A549 (cell line): ENCODE measurements around the gene PARP6. TPM values are rescaled to one million over a fixed set of nuclear protein-coding genes. Genes with fewer than 3 reads are reported as not detected.

Experiments
- ATAC-seq, 2 experiments: fragments of 200-7000 bp in 1 of 2; fragments of >200 bp in 1 of 2; cut with Nextera tagmentation in 1 of 2; cut with Tn5 transposase in 1 of 2; 3 replicates each; pipeline versions ENCODE4 v1.8.0 to v1.9.1; 2018 to 2020; ENCODE audit warnings: mild to moderate bottlenecking in 1 of 2, moderate library complexity in 1 of 2
- CTCF ChIA-PET: fragments of 300-600 bp; sonication (Branson Sonifier 250); formaldehyde crosslinking; extraction: SDS; loops from one replicate; lab custom pipeline; 2021; ENCODE audit warnings: antibody characterized with exemption, inconsistent platforms; lab: Yijun Ruan, JAX
- POLR2A ChIA-PET: fragments of 350-600 bp; formaldehyde crosslinking; extraction: SDS; loops from one replicate; lab custom pipeline; 2021; ENCODE audit warnings: antibody characterized with exemption, inconsistent platforms; lab: Yijun Ruan, JAX
- DNase-seq, 2 experiments: peaks; one replicate each; pipeline versions ENCODE4 v3.0.0 to v3.0.0-alpha.2; 2011 to 2016; ENCODE audit warnings: low read depth in 1 of 2, low spot score in 1 of 2
- FAIRE-seq: peaks from 2 replicates; lab custom pipeline; 2011; peaks lifted over from hg19 to GRCh38; lab: Jason Lieb, UNC
- H3K27ac ChIP-seq, 2 experiments: fragments of >200 bp; sonication (Bioruptor Twin); formaldehyde crosslinking; 3 replicates each; pipeline ENCODE4 v1.5.1; 2016 to 2017
- H3K4me1 ChIP-seq: fragments of >200 bp; sonication (Bioruptor Twin); formaldehyde crosslinking; 3 replicates; pipeline ENCODE4 v1.6.1; 2016
- H3K4me2 ChIP-seq: fragments of >200 bp; sonication (Bioruptor Twin); formaldehyde crosslinking; 3 replicates; pipeline ENCODE4 v1.6.1; 2016
- H3K4me3 ChIP-seq: fragments of >200 bp; sonication (Bioruptor Twin); formaldehyde crosslinking; 3 replicates; pipeline ENCODE4 v1.5.1; 2016
- H3K9me3 ChIP-seq: fragments of >200 bp; sonication (Bioruptor Twin); formaldehyde crosslinking; 3 replicates; pipeline ENCODE4 v1.6.1; 2016
- CEBPB ChIP-seq, 2 experiments: fragments of >200 bp in 1 of 2; sonication (Bioruptor Twin) in 1 of 2; formaldehyde crosslinking in 1 of 2; IDR thresholded peaks; 2 replicates each; pipeline ENCODE4 v1.6.1; 2012 to 2016
- CHD2 ChIP-seq: fragments of 150-350 bp; IDR thresholded peaks from 2 replicates; pipeline ENCODE4 v1.6.1; 2014; ENCODE audit warnings: low read length; ENCODE audit not compliant: partially characterized antibody
- EHF ChIP-seq: fragments of 250-450 bp; sonication (Bioruptor Pico); IDR thresholded peaks from 2 replicates; pipeline ENCODE4 v1.5.0; 2020; ENCODE audit warnings: mild to moderate bottlenecking
- EHMT2 ChIP-seq: fragments of 200-600 bp; sonication (generic); IDR thresholded peaks from 2 replicates; pipeline ENCODE4 v1.6.1; 2016; ENCODE audit warnings: antibody characterized with exemption, low read depth, mild to moderate bottlenecking, moderate library complexity
- EP300 ChIP-seq, 2 experiments: fragments of >200 bp; sonication (Bioruptor Twin); formaldehyde crosslinking; IDR thresholded peaks; 2 replicates in 1 of 2; 3 replicates in 1 of 2; pipeline ENCODE4 v1.6.1; 2016 to 2017
- FOSB ChIP-seq: fragments of 250-450 bp; sonication (Bioruptor Pico); IDR thresholded peaks from 2 replicates; pipeline ENCODE4 v1.5.0; 2020; ENCODE audit warnings: mild to moderate bottlenecking, moderate library complexity
- FOSL2 ChIP-seq, 2 experiments: fragments of 450-650 bp in 1 of 2; fragments of >200 bp in 1 of 2; sonication (Bioruptor Twin) in 1 of 2; formaldehyde crosslinking; IDR thresholded peaks; 2 replicates each; pipeline versions ENCODE4 v1.5.0 to v1.6.1; 2016 to 2020; ENCODE audit warnings: mild to moderate bottlenecking in 1 of 2, moderate library complexity in 1 of 2
- HOXA7 ChIP-seq: fragments of 250-450 bp; sonication (Bioruptor Pico); IDR thresholded peaks from 2 replicates; pipeline ENCODE4 v1.5.0; 2020; ENCODE audit warnings: mild to moderate bottlenecking, moderate library complexity
- JUN ChIP-seq, 2 experiments: fragments of >200 bp; sonication (Bioruptor Twin); formaldehyde crosslinking; IDR thresholded peaks; 2 replicates in 1 of 2; 3 replicates in 1 of 2; pipeline ENCODE4 v1.6.1; 2016 to 2017
- JUNB ChIP-seq: fragments of >200 bp; sonication (Bioruptor Twin); formaldehyde crosslinking; IDR thresholded peaks from 2 replicates; pipeline ENCODE4 v1.6.1; 2016
- MAFK ChIP-seq: fragments of 450-650 bp; IDR thresholded peaks from 2 replicates; pipeline ENCODE4 v1.6.1; 2014; ENCODE audit not compliant: partially characterized antibody
- NFE2L2 ChIP-seq: fragments of 150-350 bp; conservative IDR thresholded peaks from 2 replicates; pipeline ENCODE4 v1.6.1; 2014; ENCODE audit warnings: low read length
- NPAS2 ChIP-seq: fragments of 250-450 bp; sonication (Bioruptor Pico); IDR thresholded peaks from 2 replicates; pipeline ENCODE4 v1.8.0; 2022; ENCODE audit warnings: mild to moderate bottlenecking, moderate library complexity, borderline replicate concordance
- NR3C1 ChIP-seq: fragments of >200 bp; sonication (Bioruptor Twin); formaldehyde crosslinking; IDR thresholded peaks from 3 replicates; pipeline ENCODE4 v1.6.1; 2017
- RAD21 ChIP-seq, 2 experiments: fragments of >200 bp in 1 of 2; sonication (Bioruptor Twin) in 1 of 2; formaldehyde crosslinking in 1 of 2; IDR thresholded peaks in 1 of 2; conservative IDR thresholded peaks in 1 of 2; 2 replicates in 1 of 2; 3 replicates in 1 of 2; pipeline ENCODE4 v1.6.1; 2012 to 2018; ENCODE audit warnings: inconsistent platforms in 1 of 2
- RARB ChIP-seq: fragments of 250-450 bp; sonication (Bioruptor Pico); IDR thresholded peaks from 2 replicates; pipeline ENCODE4 v1.8.0; 2021; ENCODE audit warnings: mild to moderate bottlenecking, moderate library complexity
- RCOR1 ChIP-seq: fragments of 150-350 bp; IDR thresholded peaks from 2 replicates; pipeline ENCODE4 v1.6.1; 2014; ENCODE audit warnings: antibody characterized with exemption, low read length, low read depth
- SMC3 ChIP-seq: fragments of >200 bp; sonication (Bioruptor Twin); formaldehyde crosslinking; IDR thresholded peaks from 3 replicates; pipeline ENCODE4 v1.6.1; 2018; ENCODE audit warnings: inconsistent platforms
- WGBS: methylation state at CpG from one replicate; pipeline ENCODE4 v1.1.6; 2017; ENCODE audit errors: missing lambda C conversion rate; 5-methylcytosine and 5-hydroxymethylcytosine counted together
- polyA plus RNA-seq, 4 experiments: library from polyadenylated mRNA; depleted of rRNA in 3 of 4; stranded (reverse); fragments of >200 nt; fragmentation: RNase III in 1 of 4; extraction: RNeasy Plus Mini Kit Qiagen cat#74134 plus additional on column Dnase treatment in 1 of 4; gene quantifications; 2 replicates in 3 of 4; 3 replicates in 1 of 4; pipeline ENCODE4 v1.2.3, GENCODE V29; 2011 to 2017
- TF ChIP-seq, protein P1 (sequence below): fragments of >200 bp; sonication (Bioruptor Twin); formaldehyde crosslinking; IDR thresholded peaks from 2 replicates; pipeline ENCODE4 v1.6.1; 2016
- TF ChIP-seq, protein P2 (sequence below): IDR thresholded peaks from 2 replicates; pipeline ENCODE4 v1.6.1; 2012; ENCODE audit warnings: low read depth, borderline replicate concordance
- TF ChIP-seq, protein P3 (sequence below): fragments of 150-350 bp; IDR thresholded peaks from 2 replicates; pipeline ENCODE4 v1.6.1; 2014; ENCODE audit warnings: low read depth, mild to moderate bottlenecking, low read length
- TF ChIP-seq, protein P4 (sequence below): fragments of >200 bp; sonication (Bioruptor Twin); formaldehyde crosslinking; IDR thresholded peaks from 3 replicates; pipeline ENCODE4 v1.5.1; 2016

The PARP6 gene
- polyA plus RNA-seq, 2 of the 4 experiments (the other 2 are of a cell fraction) = 78.0 to 167 TPM

DNA sequence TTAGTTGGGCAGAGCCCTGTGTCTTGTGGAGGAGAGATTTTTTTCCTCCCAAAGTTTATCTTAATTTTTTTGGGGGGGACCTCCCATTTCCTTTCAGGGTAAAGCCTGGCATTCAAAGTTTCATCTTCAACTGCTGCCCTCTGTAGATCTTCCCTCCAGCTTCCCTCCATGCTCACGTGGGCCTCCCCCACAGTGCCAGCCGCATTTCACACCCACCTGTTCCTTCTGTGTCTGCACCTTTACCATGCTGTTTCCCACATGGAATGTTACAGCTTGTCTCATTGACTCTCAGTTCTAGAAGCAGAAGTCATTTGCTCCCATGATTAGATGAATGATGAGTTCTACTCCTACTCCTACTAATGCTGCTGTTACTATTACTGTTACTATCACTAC lies 41.1 kb upstream of the PARP6 start:
- WGBS = 19% methylated on average over 2 of the region's 2 CpGs
- ATAC-seq (no peak), DNase-seq (no peak), FAIRE-seq (no peak)
- no peak overlapping the region for H3K4me2 ChIP-seq
- H3K27ac ChIP-seq = no peak overlapping the region
- no peak overlapping the region for H3K4me3 ChIP-seq
- H3K9me3 ChIP-seq = no peaks in the 10 kb centered on the region
- TF ChIP-seq, protein P1, sequence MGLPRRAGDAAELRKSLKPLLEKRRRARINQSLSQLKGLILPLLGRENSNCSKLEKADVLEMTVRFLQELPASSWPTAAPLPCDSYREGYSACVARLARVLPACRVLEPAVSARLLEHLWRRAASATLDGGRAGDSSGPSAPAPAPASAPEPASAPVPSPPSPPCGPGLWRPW = no peak
- TF ChIP-seq JUN (IDR thresholded peaks at IDR 0.05) (no peak), CHD2 (no peak), RARB (CRISPR knock-in tag) (no peak), FOSB (CRISPR knock-in tag) (no peak), EHF (CRISPR knock-in tag) (no peak), HOXA7 (CRISPR knock-in tag) (no peak), EP300 (IDR thresholded peaks at IDR 0.05) (no peak), NFE2L2 (no peak), EHMT2 (no peak), MAFK (no peak)
- TF ChIP-seq, protein P2, sequence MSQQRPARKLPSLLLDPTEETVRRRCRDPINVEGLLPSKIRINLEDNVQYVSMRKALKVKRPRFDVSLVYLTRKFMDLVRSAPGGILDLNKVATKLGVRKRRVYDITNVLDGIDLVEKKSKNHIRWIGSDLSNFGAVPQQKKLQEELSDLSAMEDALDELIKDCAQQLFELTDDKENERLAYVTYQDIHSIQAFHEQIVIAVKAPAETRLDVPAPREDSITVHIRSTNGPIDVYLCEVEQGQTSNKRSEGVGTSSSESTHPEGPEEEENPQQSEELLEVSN = no peak
- TF ChIP-seq, protein P3, sequence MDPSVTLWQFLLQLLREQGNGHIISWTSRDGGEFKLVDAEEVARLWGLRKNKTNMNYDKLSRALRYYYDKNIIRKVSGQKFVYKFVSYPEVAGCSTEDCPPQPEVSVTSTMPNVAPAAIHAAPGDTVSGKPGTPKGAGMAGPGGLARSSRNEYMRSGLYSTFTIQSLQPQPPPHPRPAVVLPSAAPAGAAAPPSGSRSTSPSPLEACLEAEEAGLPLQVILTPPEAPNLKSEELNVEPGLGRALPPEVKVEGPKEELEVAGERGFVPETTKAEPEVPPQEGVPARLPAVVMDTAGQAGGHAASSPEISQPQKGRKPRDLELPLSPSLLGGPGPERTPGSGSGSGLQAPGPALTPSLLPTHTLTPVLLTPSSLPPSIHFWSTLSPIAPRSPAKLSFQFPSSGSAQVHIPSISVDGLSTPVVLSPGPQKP = no peak
- ChIA-PET POLR2A (interaction anchor here (1.3 kb wide), 1 partner anchor 18 kb away, joined by 3 read pairs; no protein-coding TSS in a partner anchor), CTCF (interaction anchor here (0.8 to 4.4 kb wide), 32 partner anchors 8 to 394 kb away, joined by 3 to 39 read pairs (median 4); no protein-coding TSS in a partner anchor)
- no peaks in the 10 kb centered on the region for H3K4me1 ChIP-seq

DNA sequence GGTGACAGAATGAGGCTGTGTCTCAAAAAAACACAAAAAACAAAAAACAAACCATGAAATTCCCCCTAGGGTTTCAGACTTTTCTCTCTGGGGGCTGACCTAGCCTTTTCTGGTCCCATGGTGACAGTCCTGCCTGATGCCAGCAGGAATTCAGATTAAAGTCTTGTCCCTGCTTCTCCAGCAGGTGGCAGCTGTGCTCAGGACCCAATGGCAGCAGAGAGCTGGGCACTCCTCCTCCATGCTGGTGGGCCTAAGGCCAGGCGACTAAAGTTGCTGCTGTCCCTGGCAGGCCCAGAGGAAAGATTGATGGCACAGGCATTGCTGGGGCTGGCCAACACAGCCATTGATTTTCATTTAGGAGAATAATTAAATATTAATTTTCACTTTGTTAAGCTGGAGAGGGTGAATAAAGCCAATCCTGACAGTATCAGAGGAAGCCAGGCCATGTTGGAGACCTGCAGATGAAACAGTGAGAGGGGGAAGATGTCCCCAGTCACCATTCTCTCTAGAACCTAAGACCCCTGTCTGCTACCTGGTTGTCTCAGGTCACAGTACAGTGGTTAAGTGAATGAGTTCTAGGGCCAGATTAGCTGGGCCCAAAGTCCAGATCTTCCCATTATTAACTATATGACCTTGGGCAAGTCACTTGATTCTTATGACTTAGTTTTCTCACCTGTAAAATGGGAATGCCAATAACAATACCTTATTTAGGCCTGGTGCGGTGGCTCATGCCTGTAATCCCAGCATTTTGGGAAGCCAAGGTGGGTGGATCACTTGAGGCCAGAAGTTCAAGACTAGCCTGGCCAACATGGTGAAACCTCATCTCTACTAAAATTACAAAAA lies 40.5 kb upstream of the PARP6 start:
- peak; percentile 85 to 91 for TF ChIP-seq RAD21 (conservative IDR thresholded peaks at IDR 0.05 in 1 of 2, IDR thresholded peaks at IDR 0.05 in 1 of 2)
- TF ChIP-seq, protein P4, sequence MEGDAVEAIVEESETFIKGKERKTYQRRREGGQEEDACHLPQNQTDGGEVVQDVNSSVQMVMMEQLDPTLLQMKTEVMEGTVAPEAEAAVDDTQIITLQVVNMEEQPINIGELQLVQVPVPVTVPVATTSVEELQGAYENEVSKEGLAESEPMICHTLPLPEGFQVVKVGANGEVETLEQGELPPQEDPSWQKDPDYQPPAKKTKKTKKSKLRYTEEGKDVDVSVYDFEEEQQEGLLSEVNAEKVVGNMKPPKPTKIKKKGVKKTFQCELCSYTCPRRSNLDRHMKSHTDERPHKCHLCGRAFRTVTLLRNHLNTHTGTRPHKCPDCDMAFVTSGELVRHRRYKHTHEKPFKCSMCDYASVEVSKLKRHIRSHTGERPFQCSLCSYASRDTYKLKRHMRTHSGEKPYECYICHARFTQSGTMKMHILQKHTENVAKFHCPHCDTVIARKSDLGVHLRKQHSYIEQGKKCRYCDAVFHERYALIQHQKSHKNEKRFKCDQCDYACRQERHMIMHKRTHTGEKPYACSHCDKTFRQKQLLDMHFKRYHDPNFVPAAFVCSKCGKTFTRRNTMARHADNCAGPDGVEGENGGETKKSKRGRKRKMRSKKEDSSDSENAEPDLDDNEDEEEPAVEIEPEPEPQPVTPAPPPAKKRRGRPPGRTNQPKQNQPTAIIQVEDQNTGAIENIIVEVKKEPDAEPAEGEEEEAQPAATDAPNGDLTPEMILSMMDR = peak; percentile 85
- TF ChIP-seq NR3C1 = no peak
- TF ChIP-seq SMC3 = peak; percentile 88
- Histone ChIP-seq H3K27ac (no peak overlapping the region), H3K4me2 (no peak overlapping the region), H3K4me3 (no peak overlapping the region), H3K9me3 (no peaks in the 10 kb centered on the region), H3K4me1 (no peaks in the 10 kb centered on the region)
- ATAC-seq = peak; percentile 89 to 96
- DNase-seq = peak; percentile 82 to 97
- POLR2A ChIA-PET = interaction anchor here (1.3 kb wide), 1 partner anchor 19 kb away, joined by 3 read pairs; no protein-coding TSS in a partner anchor
- 42% methylated on average over 2 of the region's 2 CpGs for WGBS
- CTCF ChIA-PET = interaction anchor here (0.6 to 4.4 kb wide), 44 partner anchors 8 to 1149 kb away, joined by 3 to 39 read pairs (median 4); partner anchors contain the start of gene PKM
- FAIRE-seq = peak; percentile 99

DNA sequence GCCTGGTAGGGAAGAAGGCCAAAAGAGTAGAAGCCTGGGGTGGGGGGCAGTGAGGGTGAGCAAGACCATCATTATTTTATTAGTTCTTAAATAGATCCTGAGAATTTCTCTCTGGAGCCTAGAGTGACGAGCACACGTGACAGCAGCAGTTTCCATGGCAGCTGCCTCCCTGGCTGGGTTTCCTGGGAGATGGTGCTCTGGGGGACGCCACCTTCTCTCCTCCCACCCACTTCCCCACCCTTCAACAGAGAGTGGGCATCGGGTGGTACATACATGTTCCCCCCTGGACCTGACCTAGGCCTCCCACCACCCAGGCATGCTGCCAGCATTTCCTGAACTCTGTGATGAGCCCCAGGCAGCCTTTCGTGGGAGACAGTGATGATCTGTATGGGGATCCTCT lies 34.7 kb upstream of the PARP6 start:
- WGBS = 41% methylated on average over 5 of the region's 5 CpGs
- 0 out of 6 replicates have a peak, but pooled peaks of 1 of the 2 experiments have one; percentile 17 for ATAC-seq
- H3K27ac ChIP-seq = no peak overlapping the region

More for the DNA sequence above, 34.7 kb upstream of the PARP6 start:
- TF ChIP-seq, protein P3 = no peak
- TF ChIP-seq HOXA7 (CRISPR knock-in tag) = no peak
- TF ChIP-seq JUNB = no peak
- no peak for TF ChIP-seq CEBPB (IDR thresholded peaks at IDR 0.05)
- no peak for TF ChIP-seq RARB (CRISPR knock-in tag)
- no peak for TF ChIP-seq CHD2
- no peak for TF ChIP-seq MAFK
- TF ChIP-seq RCOR1 = no peak
- no peak for TF ChIP-seq FOSL2 (IDR thresholded peaks at IDR 0.05)
- TF ChIP-seq FOSL2 (CRISPR knock-in tag; IDR thresholded peaks at IDR 0.05) = no peak
- no peak for TF ChIP-seq NPAS2 (CRISPR knock-in tag)
- TF ChIP-seq, protein P4 = no peak
- TF ChIP-seq, all 56 proteins: peak for 0
- Histone ChIP-seq H3K4me1 (peaks cover 6% of the 10 kb centered on the region; the same call in 2 of the 3 replicates), H3K4me2 (no peak overlapping the region), H3K4me3 (no peak overlapping the region), H3K9me3 (no peaks in the 10 kb centered on the region)
- FAIRE-seq (no peak), DNase-seq (no peak)
- ChIA-PET POLR2A (no interaction called here), CTCF (interaction anchor here (0.6 to 1.0 kb wide), 2 partner anchors 20 to 34 kb away, joined by 3 read pairs; no protein-coding TSS in a partner anchor)
